HG03103 (cell line): Measurements from ENCODE around the gene NFATC2.
"Not testable (repeated sequence)": the region's sequence is repeated elsewhere in the genome, so short reads cannot be mapped to it uniquely, and the experiment has no call there.

Experiments
- ATAC-seq: cut with Tn5 transposase; IDR thresholded peaks from one replicate; pipeline ENCODE4 v1.9.1; 2021; ENCODE audit warnings: low read depth; ENCODE audit not compliant: unreplicated experiment

NFATC2 gene

GRCh38 chr20:51569815-51570738 lies 27.6 kb upstream of the NFATC2 start:
- ATAC-seq: no peak

DNA sequence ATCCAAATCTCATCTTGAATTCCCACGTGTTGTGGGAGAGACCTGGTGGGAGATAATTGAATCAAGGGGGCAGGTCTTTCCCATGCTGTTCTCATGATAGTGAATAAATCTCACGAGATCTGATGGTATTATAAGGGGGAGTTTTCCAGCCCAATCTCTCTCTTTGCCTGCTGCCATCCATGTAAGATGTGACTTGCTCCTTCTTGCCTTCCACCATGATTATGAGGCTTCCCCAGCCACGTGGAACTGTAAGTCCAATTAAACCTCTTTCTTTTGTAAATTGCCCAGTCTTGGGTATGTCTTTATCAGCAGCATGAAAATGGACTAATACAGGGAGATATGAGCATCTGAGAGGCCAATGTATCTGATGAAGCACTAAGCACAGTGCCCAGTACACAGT lies 26.0 kb upstream of the NFATC2 start:
- not testable (repeated sequence) for ATAC-seq

- ATAC-seq: no peak
Observed at GRCh38 chr20:51567622-51568021, 25.1 kb upstream of the NFATC2 start.

DNA sequence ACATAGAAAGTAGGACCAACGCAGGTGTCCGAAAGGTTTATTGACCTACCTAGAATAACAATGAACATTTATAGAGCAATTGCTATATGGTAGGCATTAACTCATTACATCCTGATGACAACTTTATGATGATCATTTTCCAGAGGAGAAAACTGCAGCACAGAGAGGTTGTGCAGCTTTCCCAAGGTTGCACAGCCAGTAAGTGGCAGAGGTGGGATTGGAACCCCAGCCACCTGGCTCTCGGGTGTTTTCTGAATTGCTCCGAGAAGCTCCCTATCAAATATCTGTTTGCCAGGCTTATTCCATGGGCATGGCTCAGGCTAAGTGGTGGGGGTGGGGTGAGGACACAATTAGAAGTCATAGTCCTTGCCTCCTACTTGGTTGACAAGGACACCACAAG lies 24.1 kb upstream of the NFATC2 start:
- no peak for ATAC-seq

DNA sequence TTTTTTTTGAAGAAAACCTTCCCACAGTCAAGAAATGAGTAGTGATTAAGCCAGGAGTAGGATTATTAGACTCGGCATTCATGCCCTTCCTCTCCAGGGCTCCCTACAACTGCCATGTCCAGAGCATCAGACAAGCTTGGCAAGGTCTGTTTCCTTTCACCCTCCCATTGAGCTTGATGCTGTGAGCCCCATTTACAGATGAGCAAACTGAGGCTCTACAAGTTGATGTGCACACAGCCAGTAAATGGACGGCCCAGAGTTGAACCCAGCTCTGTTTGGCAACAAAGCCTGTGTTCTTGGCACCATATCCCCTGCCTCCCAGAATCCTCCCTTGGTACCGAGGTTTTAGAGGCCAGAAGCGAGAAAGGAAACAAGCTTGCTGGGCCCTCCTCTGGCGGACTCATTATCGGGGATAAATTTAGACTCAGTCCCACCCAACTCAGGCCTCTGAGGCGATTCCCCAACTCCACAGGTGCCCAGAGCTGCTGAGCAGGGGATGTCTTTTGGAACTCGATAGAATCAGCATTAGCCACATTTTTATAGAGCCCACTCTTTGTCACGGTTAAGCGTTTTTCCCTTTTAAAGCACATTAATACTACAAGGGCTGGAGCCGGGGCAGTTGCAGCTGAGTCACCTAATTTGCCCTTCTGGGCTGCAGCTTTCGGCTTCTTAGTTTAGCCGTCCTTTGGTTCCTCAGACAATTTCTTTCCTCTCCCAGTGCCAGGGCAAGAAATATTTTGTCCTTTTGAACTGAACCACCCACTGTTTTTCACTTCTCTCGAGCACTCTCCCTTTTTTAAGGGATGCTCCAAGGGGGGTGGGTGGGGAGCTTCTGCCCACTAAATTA lies 23.0 kb upstream of the NFATC2 start:
- ATAC-seq: no peak

DNA sequence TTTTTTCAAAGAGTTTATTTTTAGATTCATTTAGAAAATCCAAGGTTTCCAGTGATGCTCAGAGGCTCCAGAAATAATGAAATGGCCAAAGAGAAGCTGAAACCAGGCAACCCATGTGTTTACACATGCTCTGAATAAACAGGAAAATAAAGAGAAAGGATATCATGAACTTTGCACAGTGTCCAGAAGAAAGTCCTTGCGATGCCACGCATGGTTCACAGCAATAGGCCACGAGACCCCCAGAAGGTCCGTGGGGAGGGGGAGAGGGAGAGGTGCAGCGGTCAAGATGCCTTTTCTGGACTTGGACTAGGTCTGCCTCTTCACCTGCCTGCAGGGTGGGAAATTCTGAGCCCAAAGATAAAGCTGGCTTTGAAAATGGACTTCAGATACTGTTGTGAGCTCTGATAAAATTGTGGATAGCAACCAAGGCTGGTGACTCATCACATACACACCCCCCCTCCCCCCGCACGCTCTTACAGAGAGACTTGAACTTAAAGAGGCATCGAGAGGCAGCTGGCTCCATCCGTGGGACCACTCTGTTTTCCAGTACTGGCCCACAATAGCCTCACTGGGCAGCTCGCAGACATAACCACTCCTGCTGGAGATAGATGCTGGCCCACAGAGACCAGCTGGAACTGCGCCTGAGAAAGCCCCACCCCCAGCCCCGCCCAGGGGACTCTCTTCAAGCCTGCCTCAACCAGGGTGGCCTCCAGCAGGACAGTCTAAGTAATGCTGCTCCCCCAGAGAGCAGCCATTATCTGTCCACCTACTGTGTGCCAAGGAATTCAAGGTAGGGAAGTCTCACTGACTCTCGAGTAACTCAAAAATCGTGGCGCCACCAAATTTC lies 21.2 kb upstream of the NFATC2 start:
- no peak for ATAC-seq

- ATAC-seq: no peak
Observed at GRCh38 chr20:51563174-51563485, 20.6 kb upstream of the NFATC2 start.

DNA sequence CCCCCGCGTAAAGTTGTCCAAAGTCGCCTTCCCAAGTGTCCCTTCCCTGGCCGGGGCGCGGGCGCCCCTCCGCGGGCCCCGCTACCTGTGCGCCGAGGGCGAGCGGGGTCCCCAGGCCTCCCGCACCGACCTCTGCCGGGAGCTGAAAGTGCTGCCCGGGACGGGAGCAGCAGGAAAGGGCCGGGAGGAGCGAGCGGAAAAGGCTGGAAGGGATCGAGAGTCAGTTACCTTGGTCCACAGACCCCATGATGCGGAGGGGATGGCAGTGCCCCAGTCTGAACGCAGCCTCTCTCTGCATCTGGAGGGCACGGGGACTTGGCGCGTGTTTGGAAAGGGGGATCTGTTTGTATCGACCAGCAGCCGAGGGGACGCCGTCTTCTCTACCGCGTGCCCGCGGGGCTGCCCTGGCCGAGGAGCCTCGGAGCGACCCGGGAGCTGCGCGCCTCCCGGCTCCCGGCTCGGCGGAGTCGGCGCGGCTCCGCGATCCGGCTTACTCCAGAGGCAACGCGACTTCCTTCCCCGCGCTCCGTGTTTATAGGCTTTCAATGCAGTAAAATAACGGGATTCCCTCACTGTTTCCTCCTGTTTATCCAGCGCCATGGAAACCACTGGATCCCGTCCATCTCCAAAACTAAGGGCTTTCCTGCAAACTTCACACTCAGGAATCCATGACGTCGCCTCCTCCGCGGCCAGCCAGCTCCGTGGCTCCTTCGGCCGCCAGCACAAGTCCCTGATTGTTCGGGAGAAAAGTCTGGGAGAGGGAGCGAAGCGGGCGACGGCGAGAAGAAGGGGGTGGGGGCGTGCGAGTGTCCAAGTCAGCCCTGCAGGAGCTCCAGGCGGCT lies 20.0 kb upstream of the NFATC2 start:
- ATAC-seq: no peak

- no peak for ATAC-seq
Observed at GRCh38 chr20:51562027-51562331, 19.5 kb upstream of the NFATC2 start.

GRCh38 chr20:51560550-51561307 lies 18.2 kb upstream of the NFATC2 start:
- ATAC-seq: no peak

DNA sequence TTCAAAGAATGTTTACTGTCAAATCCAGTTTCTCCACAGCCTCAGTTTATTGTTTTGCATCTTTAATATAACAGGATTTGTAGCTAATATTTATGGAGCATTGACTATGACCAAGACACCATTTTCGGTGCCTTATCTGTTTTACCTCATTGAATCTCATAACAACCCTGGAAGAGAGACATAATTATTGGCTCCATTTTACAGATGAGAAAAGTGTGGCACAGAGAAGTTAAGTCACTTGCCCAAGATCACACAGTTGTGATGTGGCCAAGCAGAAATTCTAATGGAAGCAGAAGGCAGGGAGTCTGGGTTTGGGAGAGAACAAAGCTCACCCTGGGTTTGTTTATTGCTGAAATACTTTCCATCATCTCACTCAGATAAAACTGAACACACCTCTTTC lies 17.5 kb upstream of the NFATC2 start:
- ATAC-seq: no peak

DNA sequence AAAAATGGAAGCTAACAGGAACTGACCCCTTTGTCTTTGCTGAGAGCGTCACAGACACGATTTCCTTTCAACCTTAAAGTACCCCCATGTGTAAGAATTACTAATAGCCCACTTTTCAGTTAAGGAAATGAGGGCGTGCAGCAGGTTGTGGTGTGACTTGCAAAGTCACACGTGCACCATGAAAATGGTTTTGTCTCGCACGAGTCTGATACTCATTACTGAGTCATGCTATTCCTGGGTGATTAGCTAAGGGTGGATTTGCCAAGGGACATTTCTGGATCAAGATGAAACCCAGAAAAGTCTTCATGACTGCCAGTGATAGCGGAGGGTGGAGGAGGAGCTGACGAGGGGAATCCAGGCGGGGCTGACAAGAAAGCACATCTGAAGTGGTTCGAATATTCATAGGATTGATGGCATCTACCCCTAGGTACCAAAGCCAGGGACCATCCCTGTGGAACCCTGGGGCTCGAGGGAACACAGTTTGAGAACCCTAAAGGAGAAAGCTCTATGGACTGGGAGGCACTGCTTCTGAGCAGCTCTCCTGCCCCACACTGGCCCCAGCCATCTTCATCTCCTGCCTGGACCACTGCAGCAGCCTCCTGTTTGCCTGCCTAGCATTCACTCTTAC lies 12.1 kb upstream of the NFATC2 start:
- no peak for ATAC-seq

- ATAC-seq: no peak
Observed at GRCh38 chr20:51553897-51554486, 11.5 kb upstream of the NFATC2 start.

DNA sequence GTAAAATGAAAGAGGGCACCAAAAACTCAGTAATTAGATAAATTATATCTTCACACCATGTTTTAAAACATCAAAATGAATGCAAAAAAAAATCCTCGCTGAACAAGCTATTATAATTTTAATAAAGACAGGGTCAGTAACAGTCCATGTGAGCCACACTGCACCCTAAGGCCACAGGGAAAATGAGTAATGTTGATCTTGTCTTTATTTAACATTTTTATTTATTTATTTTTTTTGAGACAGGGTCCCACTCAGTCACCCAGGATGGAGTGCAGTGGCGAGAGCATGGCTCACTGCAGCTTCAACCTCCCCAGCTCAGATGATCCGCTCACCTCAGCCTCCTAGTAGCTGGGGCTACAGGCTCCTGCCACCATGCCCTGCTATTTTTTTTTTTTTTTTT lies 8.7 kb upstream of the NFATC2 start:
- no peak for ATAC-seq

- no peak for ATAC-seq
Observed at GRCh38 chr20:51549474-51549873, 7.0 kb upstream of the NFATC2 start.

- ATAC-seq: no peak
Observed at GRCh38 chr20:51547951-51548350, 5.4 kb upstream of the NFATC2 start.

DNA sequence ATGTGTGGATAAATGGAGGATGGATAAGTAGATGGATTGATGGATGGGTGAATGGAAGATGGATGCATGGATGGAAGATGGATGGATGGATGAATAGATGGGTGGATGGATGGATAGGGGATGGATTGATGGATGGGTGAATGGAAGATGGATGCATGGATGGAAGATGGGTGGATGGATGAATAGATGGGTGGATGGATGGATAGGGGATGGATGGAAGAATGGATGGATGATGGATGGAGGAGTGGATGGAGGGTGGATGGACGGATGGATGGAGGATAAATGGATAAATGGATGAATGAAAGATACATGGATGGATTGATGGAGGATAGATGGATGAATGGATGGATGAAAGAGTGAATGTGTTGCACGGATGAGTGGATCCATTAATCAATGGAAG lies 3.0 kb upstream of the NFATC2 start:
- ATAC-seq: no peak

GRCh38 chr20:51543422-51543788 lies 886 bp upstream of the NFATC2 start:
- no peak for ATAC-seq
